Measurements from ENCODE around the gene THOC5. TPM values are rescaled to one million over a fixed set of nuclear protein-coding genes. Genes with fewer than 3 reads are reported as not detected.
"Not testable (repeated sequence)": the region's sequence is repeated elsewhere in the genome, so short reads cannot be mapped to it uniquely, and the experiment has no call there.

THOC5 gene
- 10 to 100 TPM; 62.6 to 64.1 TPM for total RNA-seq
- 28.5 TPM for polyA plus RNA-seq

GRCh38 chr22:29553351-29554224 lies at the start of gene THOC5:
TSS of gene THOC5 (minus strand) at chr22:29553757. CDS start at chr22:29549147, 4,610 bp downstream.
- CTCF ChIA-PET, result interaction anchor here (0.7 to 2.0 kb wide), 5 partner anchors 8 to 37 kb away, joined by 3 to 7 read pairs (median 4); no protein-coding TSS in a partner anchor
- H3K9me3 Mint-ChIP-seq, result no peaks in the 10 kb centered on the region
- POLR2A ChIA-PET, result interaction anchor here (0.6 to 1.8 kb wide), 8 partner anchors 18 to 1676 kb away, joined by 3 to 11 read pairs (median 4); partner anchors contain the start of genes ASCC2 and NIPSNAP1
- Histone ChIP-seq H3K9me3 (ENCODE audit: low read length) (no peaks in the 10 kb centered on the region), H3K27me3 (ENCODE audit: insufficient read depth, low read length, poor library complexity, severe bottlenecking) (no peaks in the 10 kb centered on the region), H3K27ac (ENCODE audit: low read depth, low read length) (peak within 1 kb of the TSS; percentile 82), H3K4me3 (ENCODE audit: low read length) (peak within 1 kb of the TSS; percentile 93), H3K36me3 (ENCODE audit: insufficient read depth, low read length) (peaks cover 12% of the 10 kb centered on the region), H3K4me1 (ENCODE audit: insufficient read depth, low read length) (peaks cover 6% of the 10 kb centered on the region)
- DNase-seq, result peak; percentile 80 to 92 (median 83)
- H3K27me3 Mint-ChIP-seq, result no peaks in the 10 kb centered on the region
- peaks cover 3 to 58% (median 20%) of the 10 kb centered on the region in 3 donors for H3K36me3 Mint-ChIP-seq
- H3K27ac Mint-ChIP-seq, result peak within 1 kb of the TSS; percentile 70 to 97 (median 94)
- peak within 1 kb of the TSS; percentile 87 to 98 (median 92) for H3K4me3 Mint-ChIP-seq
- peaks cover 18 to 43% (median 32%) of the 10 kb centered on the region in 3 donors for H3K4me1 Mint-ChIP-seq

GRCh38 chr22:29598684-29599020 lies 45.1 kb upstream of the THOC5 start:
- H3K4me1 Mint-ChIP-seq, result peaks cover 3 to 5% (median 4%) of the 10 kb centered on the region in 3 donors
- no peaks in the 10 kb centered on the region for H3K9me3 ChIP-seq (ENCODE audit: low read length)
- H3K4me1 ChIP-seq (ENCODE audit: insufficient read depth, low read length), result no peaks in the 10 kb centered on the region
- no peak overlapping the region for H3K4me3 ChIP-seq (ENCODE audit: low read length)
- no peaks in the 10 kb centered on the region for H3K27me3 ChIP-seq (ENCODE audit: insufficient read depth, low read length, poor library complexity, severe bottlenecking)
- H3K36me3 Mint-ChIP-seq, result peaks cover 0 to 2% (median 0%) of the 10 kb centered on the region in 3 donors
- no peak for DNase-seq
- POLR2A ChIA-PET, result no interaction called here
- no peaks in the 10 kb centered on the region for H3K27me3 Mint-ChIP-seq
- H3K27ac Mint-ChIP-seq, result no peak overlapping the region
- no peaks in the 10 kb centered on the region for H3K36me3 ChIP-seq (ENCODE audit: insufficient read depth, low read length)
- H3K9me3 Mint-ChIP-seq, result no peaks in the 10 kb centered on the region
- no peak overlapping the region for H3K27ac ChIP-seq (ENCODE audit: low read depth, low read length)
- CTCF ChIA-PET, result interaction anchor here (1.1 to 1.7 kb wide), 2 partner anchors 8 to 27 kb away, joined by 3 to 8 read pairs; no protein-coding TSS in a partner anchor
- peak overlapping the region in 1 of 7 donors; percentile 62 for H3K4me3 Mint-ChIP-seq

- H3K36me3 Mint-ChIP-seq; H3K4me1 Mint-ChIP-seq; H3K27me3 ChIP-seq (ENCODE audit: insufficient read depth, low read length, poor library complexity, severe bottlenecking); H3K9me3 Mint-ChIP-seq; H3K9me3 ChIP-seq (ENCODE audit: low read length); H3K4me1 ChIP-seq (ENCODE audit: insufficient read depth, low read length); DNase-seq; H3K27ac ChIP-seq (ENCODE audit: low read depth, low read length); H3K4me3 ChIP-seq (ENCODE audit: low read length); H3K27ac Mint-ChIP-seq; H3K36me3 ChIP-seq (ENCODE audit: insufficient read depth, low read length); H3K27me3 Mint-ChIP-seq: not testable (repeated sequence)
- ChIA-PET CTCF (interaction anchor here (0.8 to 1.1 kb wide), 4 partner anchors 8 to 28 kb away, joined by 3 to 5 read pairs (median 3); no protein-coding TSS in a partner anchor), POLR2A (interaction anchor here (0.6 kb wide), 1 partner anchor 45 kb away, joined by 3 read pairs; the partner anchor contains the start of gene THOC5)
- peak overlapping the region in 2 of 7 donors; percentile 79 to 81 for H3K4me3 Mint-ChIP-seq
Observed at GRCh38 chr22:29597871-29598683, 44.5 kb upstream of the THOC5 start.

GRCh38 chr22:29596408-29596807 lies 42.9 kb upstream of the THOC5 start:
- CTCF ChIA-PET, result no interaction called here
- Mint-ChIP-seq H3K27ac (peak overlapping the region in 1 of 8 donors; percentile 46), H3K4me1 (peaks cover 0 to 2% (median 0%) of the 10 kb centered on the region in 3 donors), H3K4me3 (peak overlapping the region in 1 of 7 donors; percentile 81), H3K9me3 (no peaks in the 10 kb centered on the region), H3K36me3 (no peaks in the 10 kb centered on the region), H3K27me3 (no peaks in the 10 kb centered on the region)
- no peak for DNase-seq
- Histone ChIP-seq H3K4me3 (ENCODE audit: low read length) (no peak overlapping the region), H3K27me3 (ENCODE audit: insufficient read depth, low read length, poor library complexity, severe bottlenecking) (no peaks in the 10 kb centered on the region), H3K27ac (ENCODE audit: low read depth, low read length) (no peak overlapping the region), H3K9me3 (ENCODE audit: low read length) (no peaks in the 10 kb centered on the region), H3K4me1 (ENCODE audit: insufficient read depth, low read length) (no peaks in the 10 kb centered on the region), H3K36me3 (ENCODE audit: insufficient read depth, low read length) (no peaks in the 10 kb centered on the region)
- POLR2A ChIA-PET, result no interaction called here

GRCh38 chr22:29594447-29594846 lies 40.9 kb upstream of the THOC5 start:
- H3K27ac Mint-ChIP-seq; H3K4me3 ChIP-seq (ENCODE audit: low read length); H3K4me1 ChIP-seq (ENCODE audit: insufficient read depth, low read length); DNase-seq; H3K4me3 Mint-ChIP-seq; H3K27me3 ChIP-seq (ENCODE audit: insufficient read depth, low read length, poor library complexity, severe bottlenecking); H3K36me3 Mint-ChIP-seq; H3K27me3 Mint-ChIP-seq; H3K27ac ChIP-seq (ENCODE audit: low read depth, low read length); H3K36me3 ChIP-seq (ENCODE audit: insufficient read depth, low read length); CTCF ChIA-PET; POLR2A ChIA-PET; H3K9me3 ChIP-seq (ENCODE audit: low read length); H3K9me3 Mint-ChIP-seq: not testable (repeated sequence)
- peaks cover 6 to 10% (median 10%) of the 10 kb centered on the region in 3 donors for H3K4me1 Mint-ChIP-seq

- CTCF ChIA-PET, result no interaction called here
- no peak for DNase-seq
- POLR2A ChIA-PET, result no interaction called here
- Histone ChIP-seq H3K4me1 (ENCODE audit: insufficient read depth, low read length) (peaks cover 7% of the 10 kb centered on the region), H3K9me3 (ENCODE audit: low read length) (no peaks in the 10 kb centered on the region), H3K27me3 (ENCODE audit: insufficient read depth, low read length, poor library complexity, severe bottlenecking) (no peaks in the 10 kb centered on the region), H3K36me3 (ENCODE audit: insufficient read depth, low read length) (no peaks in the 10 kb centered on the region), H3K4me3 (ENCODE audit: low read length) (no peak overlapping the region), H3K27ac (ENCODE audit: low read depth, low read length) (no peak overlapping the region)
- Mint-ChIP-seq H3K27ac (no peak overlapping the region), H3K4me1 (peaks cover 6 to 10% (median 10%) of the 10 kb centered on the region in 3 donors), H3K4me3 (no peak overlapping the region), H3K9me3 (no peaks in the 10 kb centered on the region), H3K36me3 (no peaks in the 10 kb centered on the region), H3K27me3 (no peaks in the 10 kb centered on the region)
Observed at GRCh38 chr22:29593923-29594322, 40.4 kb upstream of the THOC5 start.

GRCh38 chr22:29587938-29588699 lies 34.6 kb upstream of the THOC5 start:
- no peaks in the 10 kb centered on the region for H3K9me3 ChIP-seq (ENCODE audit: low read length)
- H3K27ac ChIP-seq (ENCODE audit: low read depth, low read length), result no peak overlapping the region
- Mint-ChIP-seq H3K9me3 (no peaks in the 10 kb centered on the region), H3K4me1 (peaks cover 4 to 10% (median 10%) of the 10 kb centered on the region in 3 donors), H3K27me3 (no peaks in the 10 kb centered on the region), H3K4me3 (no peak overlapping the region), H3K27ac (peak overlapping the region in 1 of 8 donors; percentile 36), H3K36me3 (no peaks in the 10 kb centered on the region)
- H3K27me3 ChIP-seq (ENCODE audit: insufficient read depth, low read length, poor library complexity, severe bottlenecking), result no peaks in the 10 kb centered on the region
- ChIA-PET POLR2A (interaction anchor here (0.6 kb wide), 1 partner anchor 13 kb away, joined by 3 read pairs; no protein-coding TSS in a partner anchor), CTCF (interaction anchor here (0.9 to 2.4 kb wide), 4 partner anchors 9 to 35 kb away, joined by 3 to 10 read pairs (median 4); partner anchors contain the start of genes NF2 and THOC5)
- no peaks in the 10 kb centered on the region for H3K36me3 ChIP-seq (ENCODE audit: insufficient read depth, low read length)
- peaks cover 7% of the 10 kb centered on the region for H3K4me1 ChIP-seq (ENCODE audit: insufficient read depth, low read length)
- DNase-seq, result no peak
- H3K4me3 ChIP-seq (ENCODE audit: low read length), result no peak overlapping the region
